ENCODE data around the gene EIF4G3. TPM values are rescaled to one million over a fixed set of nuclear protein-coding genes. Genes with fewer than 3 reads are reported as not detected.
"Not testable (repeated sequence)": the region's sequence is repeated elsewhere in the genome, so short reads cannot be mapped to it uniquely, and the experiment has no call there.

Gene EIF4G3
- total RNA-seq, 1 donor from 2014 or later = 66.0 TPM

DNA sequence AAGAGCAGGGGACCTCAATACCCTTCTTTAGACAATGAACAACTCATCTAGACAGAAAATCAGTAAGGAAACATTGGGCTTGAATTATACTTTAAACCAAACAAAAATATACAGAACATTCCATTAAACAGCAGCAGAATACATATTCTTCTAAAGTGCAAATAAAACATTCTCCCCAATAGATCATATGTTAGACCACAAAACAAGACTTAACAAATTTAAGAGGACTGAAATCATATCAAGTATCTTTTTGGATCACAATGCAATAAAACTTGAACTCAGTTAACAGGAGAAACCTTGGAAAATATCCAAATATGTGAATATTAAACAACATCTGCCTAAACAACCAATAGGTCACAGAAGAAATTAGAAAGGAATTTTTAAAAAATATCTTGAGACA lies 341.9 kb downstream of the EIF4G3 start:
- no peak for DNase-seq (ENCODE audit: low spot score)
- Mint-ChIP-seq H3K4me3 (ENCODE audit: low read depth) (no peak overlapping the region), H3K4me1 (ENCODE audit: low read depth) (no peaks in the 10 kb centered on the region), H3K27ac (no peak overlapping the region), H3K36me3 (ENCODE audit: low read depth) (peaks cover 29% of the 10 kb centered on the region), H3K27me3 (ENCODE audit: low read depth) (no peaks in the 10 kb centered on the region), H3K9me3 (no peaks in the 10 kb centered on the region)
- intact Hi-C loops (cut with micrococcal nuclease) = no loop called here

DNA sequence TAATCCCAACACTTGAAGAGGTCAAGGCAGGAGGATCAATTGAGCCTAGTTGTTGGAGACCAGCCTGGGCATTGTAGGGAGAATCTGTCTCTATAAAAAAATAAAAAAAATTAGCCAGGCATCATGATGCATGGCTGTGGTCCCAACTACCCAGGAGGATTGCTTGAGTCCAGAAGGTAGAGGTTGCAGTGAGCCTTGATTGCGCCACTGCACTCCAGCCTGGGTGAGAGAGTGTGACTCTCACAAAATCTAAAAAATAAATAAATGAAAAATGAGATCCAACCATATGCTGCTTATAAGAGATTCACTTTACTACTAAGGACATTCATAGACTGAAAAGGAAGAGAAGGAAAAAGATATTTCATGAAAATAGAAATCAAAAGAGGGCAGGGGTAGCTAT lies 342.5 kb downstream of the EIF4G3 start:
- Mint-ChIP-seq H3K27ac (no peak overlapping the region), H3K4me3 (ENCODE audit: low read depth) (no peak overlapping the region)
- intact Hi-C loops (cut with micrococcal nuclease) = no loop called here

DNA sequence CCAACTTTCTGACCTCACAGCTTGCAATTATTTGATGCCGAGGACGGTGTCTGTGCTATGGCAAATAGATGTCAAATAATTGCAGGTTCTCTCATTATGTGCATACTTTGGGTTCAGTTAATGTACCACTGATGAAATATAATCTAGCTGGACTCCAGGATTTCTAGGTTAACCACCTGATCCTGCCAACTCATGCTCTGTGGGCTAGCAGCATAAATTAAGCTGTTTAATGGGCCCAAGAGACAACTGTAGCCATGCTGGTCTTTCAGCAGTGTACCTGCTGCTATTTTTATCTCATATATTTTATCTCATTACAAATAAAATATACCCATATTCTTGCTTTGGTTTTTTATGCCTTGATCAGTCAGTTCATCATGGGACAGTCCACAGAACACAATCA lies 346.3 kb downstream of the EIF4G3 start:
- no peak for DNase-seq (ENCODE audit: low spot score)
- H3K27me3 Mint-ChIP-seq (ENCODE audit: low read depth) = no peaks in the 10 kb centered on the region
- H3K4me1 Mint-ChIP-seq (ENCODE audit: low read depth) = no peaks in the 10 kb centered on the region
- no peak overlapping the region for H3K4me3 Mint-ChIP-seq (ENCODE audit: low read depth)
- H3K27ac Mint-ChIP-seq = no peak overlapping the region
- peaks cover 38% of the 10 kb centered on the region for H3K36me3 Mint-ChIP-seq (ENCODE audit: low read depth)
- intact Hi-C loops (cut with micrococcal nuclease) = no loop called here
- H3K9me3 Mint-ChIP-seq = no peaks in the 10 kb centered on the region

More for the DNA sequence above, 342.5 kb downstream of the EIF4G3 start:
- peaks cover 26% of the 10 kb centered on the region for H3K36me3 Mint-ChIP-seq (ENCODE audit: low read depth)
- no peaks in the 10 kb centered on the region for H3K9me3 Mint-ChIP-seq
- no peaks in the 10 kb centered on the region for H3K27me3 Mint-ChIP-seq (ENCODE audit: low read depth)
- no peaks in the 10 kb centered on the region for H3K4me1 Mint-ChIP-seq (ENCODE audit: low read depth)
- DNase-seq (ENCODE audit: low spot score) = no peak

DNA sequence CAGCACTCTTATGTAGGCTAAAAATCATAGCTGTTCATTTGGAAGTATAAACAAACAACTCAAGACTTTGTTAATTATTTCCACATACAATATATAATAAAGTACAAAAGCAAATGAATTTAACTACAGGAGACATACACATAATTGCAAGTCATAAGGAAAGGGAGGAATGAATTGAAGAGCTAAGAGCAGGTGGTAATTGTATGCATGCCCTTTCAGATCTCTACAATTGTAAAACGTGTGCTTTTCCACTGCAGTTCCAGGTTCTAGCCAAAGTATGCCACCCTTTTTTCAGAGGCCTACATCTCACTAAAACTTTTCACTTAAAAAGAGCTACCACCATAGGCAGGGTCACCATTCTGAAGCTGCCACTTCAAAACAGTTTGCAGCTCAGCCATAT lies 346.8 kb downstream of the EIF4G3 start:
- no peak overlapping the region for H3K27ac Mint-ChIP-seq
- no peaks in the 10 kb centered on the region for H3K9me3 Mint-ChIP-seq
- no peak for DNase-seq (ENCODE audit: low spot score)
- intact Hi-C loops (cut with micrococcal nuclease) = no loop called here
- H3K4me3 Mint-ChIP-seq (ENCODE audit: low read depth) = no peak overlapping the region
- H3K36me3 Mint-ChIP-seq (ENCODE audit: low read depth) = peaks cover 34% of the 10 kb centered on the region
- H3K4me1 Mint-ChIP-seq (ENCODE audit: low read depth) = no peaks in the 10 kb centered on the region
- H3K27me3 Mint-ChIP-seq (ENCODE audit: low read depth) = no peaks in the 10 kb centered on the region

DNA sequence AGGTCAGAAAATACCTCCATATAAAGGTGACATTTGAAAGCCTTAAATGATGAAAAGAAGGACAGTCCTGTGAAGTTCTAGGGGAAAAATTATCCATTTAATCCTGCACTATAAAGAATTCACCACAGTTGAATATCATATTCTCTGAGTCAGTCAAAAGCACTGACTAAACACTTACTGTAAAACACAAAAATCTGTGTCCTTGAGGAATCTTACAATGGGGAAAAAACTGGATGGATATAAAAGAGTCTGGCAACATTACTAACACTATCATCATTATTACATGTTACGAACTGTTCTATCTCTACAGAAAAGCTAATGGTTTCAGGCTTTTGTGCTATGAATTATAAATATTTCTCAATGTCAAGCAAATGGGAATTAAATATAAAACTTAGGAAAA lies 347.2 kb downstream of the EIF4G3 start:
- Mint-ChIP-seq H3K4me1 (ENCODE audit: low read depth) (no peaks in the 10 kb centered on the region), H3K27me3 (ENCODE audit: low read depth) (no peaks in the 10 kb centered on the region), H3K27ac (no peak overlapping the region), H3K4me3 (ENCODE audit: low read depth) (no peak overlapping the region), H3K9me3 (no peaks in the 10 kb centered on the region), H3K36me3 (ENCODE audit: low read depth) (peaks cover 29% of the 10 kb centered on the region)
- intact Hi-C loops (cut with micrococcal nuclease) = no loop called here
- no peak for DNase-seq (ENCODE audit: low spot score)

DNA sequence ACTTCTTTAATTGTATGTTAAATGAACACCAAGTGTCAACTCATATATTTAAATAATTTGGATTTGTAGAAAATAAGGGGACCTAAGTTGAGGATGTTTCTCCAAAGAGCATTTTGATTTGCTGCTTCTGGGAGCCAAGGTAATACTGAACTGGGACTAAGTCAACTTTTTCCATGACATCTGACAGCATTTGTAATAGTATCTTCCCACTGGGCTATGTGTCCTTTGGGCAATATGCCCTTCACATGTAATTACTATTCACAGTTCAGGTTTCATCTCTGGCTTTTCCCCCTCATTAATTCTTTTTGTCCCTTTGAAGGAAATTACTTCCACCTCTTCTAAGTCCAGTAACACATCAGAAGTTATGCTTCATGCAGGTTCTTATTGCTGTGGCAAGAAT lies 352.9 kb downstream of the EIF4G3 start:
- Mint-ChIP-seq H3K4me3 (ENCODE audit: low read depth) (no peak overlapping the region), H3K27me3 (ENCODE audit: low read depth) (no peaks in the 10 kb centered on the region), H3K4me1 (ENCODE audit: low read depth) (no peaks in the 10 kb centered on the region), H3K36me3 (ENCODE audit: low read depth) (peaks cover 37% of the 10 kb centered on the region), H3K9me3 (no peaks in the 10 kb centered on the region), H3K27ac (no peak overlapping the region)
- intact Hi-C loops (cut with micrococcal nuclease) = no loop called here
- DNase-seq (ENCODE audit: low spot score) = no peak

DNA sequence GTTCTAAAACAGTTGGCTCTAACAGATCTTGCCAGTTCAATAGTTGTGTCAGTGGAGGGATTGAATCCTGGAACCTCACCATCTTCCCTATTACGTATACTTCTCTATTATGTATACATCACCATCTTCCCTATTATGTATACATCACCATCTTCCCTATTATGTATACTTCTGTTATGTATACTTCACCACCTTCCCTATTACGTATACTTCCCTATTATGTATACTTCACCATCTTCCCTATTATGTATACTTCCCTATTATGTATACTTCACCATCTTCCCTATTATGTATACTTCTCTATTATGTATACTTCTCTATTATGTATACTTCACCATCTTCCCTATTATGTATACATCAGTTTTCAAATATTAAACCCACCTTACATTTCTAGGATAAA lies 355.2 kb downstream of the EIF4G3 start:
- Mint-ChIP-seq H3K27ac (no peak overlapping the region), H3K27me3 (ENCODE audit: low read depth) (no peaks in the 10 kb centered on the region), H3K4me3 (ENCODE audit: low read depth) (no peak overlapping the region), H3K36me3 (ENCODE audit: low read depth) (peaks cover 22% of the 10 kb centered on the region), H3K9me3 (no peaks in the 10 kb centered on the region), H3K4me1 (ENCODE audit: low read depth) (no peaks in the 10 kb centered on the region)
- intact Hi-C loops (cut with micrococcal nuclease) = no loop called here
- no peak for DNase-seq (ENCODE audit: low spot score)

DNA sequence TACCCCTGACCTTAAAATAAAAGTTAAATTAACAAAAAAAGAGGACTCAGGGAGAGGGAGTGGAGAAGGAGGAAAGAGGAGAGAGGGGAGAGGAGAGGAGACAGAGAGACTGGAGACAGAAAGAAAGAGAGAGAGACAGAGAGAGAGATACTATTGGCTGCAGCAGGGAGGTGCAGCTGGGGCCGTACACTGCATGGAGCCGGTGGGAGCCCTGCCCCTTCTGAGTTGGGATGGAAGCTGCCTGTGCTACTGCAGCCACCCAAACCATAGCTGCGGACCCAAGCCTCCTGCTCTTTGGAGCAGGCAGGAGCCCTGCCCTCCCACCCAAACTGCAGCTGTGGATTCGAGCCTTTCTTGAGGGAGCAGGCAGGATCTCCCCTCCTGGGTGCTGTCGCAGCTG lies 356.9 kb downstream of the EIF4G3 start:
- Mint-ChIP-seq H3K27ac (no peak overlapping the region), H3K4me3 (ENCODE audit: low read depth) (no peak overlapping the region), H3K27me3 (ENCODE audit: low read depth) (no peaks in the 10 kb centered on the region)

DNA sequence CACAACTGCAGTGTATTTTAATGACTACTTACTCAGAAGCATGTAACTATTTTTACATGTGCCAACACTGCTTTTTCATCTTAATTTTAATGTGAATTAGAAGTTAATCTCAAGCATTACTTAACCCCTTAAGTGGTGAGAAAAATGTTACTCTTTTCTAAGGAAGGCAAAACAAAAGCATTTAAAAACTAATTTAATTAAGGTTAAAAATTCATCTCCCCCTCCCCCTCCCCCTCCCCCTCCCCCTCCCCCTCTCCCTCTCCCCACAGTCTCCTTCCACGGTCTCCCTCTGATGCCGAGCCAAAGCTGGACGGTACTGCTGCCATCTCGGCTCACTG lies 362.2 kb downstream of the EIF4G3 start:
- Mint-ChIP-seq H3K4me3 (ENCODE audit: low read depth) (no peak overlapping the region), H3K36me3 (ENCODE audit: low read depth) (peaks cover 11% of the 10 kb centered on the region), H3K27ac (no peak overlapping the region), H3K27me3 (ENCODE audit: low read depth) (no peaks in the 10 kb centered on the region), H3K4me1 (ENCODE audit: low read depth) (no peaks in the 10 kb centered on the region), H3K9me3 (no peaks in the 10 kb centered on the region)
- intact Hi-C loops (cut with micrococcal nuclease) = no loop called here
- no peak for DNase-seq (ENCODE audit: low spot score)

More for the DNA sequence above, 356.9 kb downstream of the EIF4G3 start:
- H3K36me3 Mint-ChIP-seq (ENCODE audit: low read depth) = peaks cover 19% of the 10 kb centered on the region
- intact Hi-C loops (cut with micrococcal nuclease) = no loop called here
- no peaks in the 10 kb centered on the region for H3K4me1 Mint-ChIP-seq (ENCODE audit: low read depth)
- DNase-seq (ENCODE audit: low spot score) = no peak
- H3K9me3 Mint-ChIP-seq = no peaks in the 10 kb centered on the region

DNA sequence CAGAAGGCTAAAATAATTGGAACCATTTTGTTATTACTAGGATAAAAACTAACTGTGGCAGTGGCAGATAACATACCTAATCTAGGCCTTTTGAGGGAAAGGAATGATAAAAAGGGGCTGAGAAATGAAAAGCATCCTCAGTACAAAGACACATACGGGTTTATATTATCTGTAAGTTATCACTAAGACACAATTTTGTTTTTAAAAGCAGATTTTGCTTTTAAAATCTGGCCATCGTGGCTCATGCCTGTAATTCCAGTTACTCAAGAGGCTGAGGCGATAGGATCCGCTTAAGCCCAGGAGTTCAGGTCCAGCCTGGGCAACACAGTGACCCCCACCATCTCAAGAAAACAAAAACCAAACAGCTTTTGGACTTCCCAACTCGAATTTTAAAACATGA lies 364.8 kb downstream of the EIF4G3 start:
- no peak overlapping the region for H3K27ac Mint-ChIP-seq
- intact Hi-C loops (cut with micrococcal nuclease) = no loop called here
- H3K36me3 Mint-ChIP-seq (ENCODE audit: low read depth) = peaks cover 16% of the 10 kb centered on the region
- H3K9me3 Mint-ChIP-seq = no peaks in the 10 kb centered on the region
- no peak overlapping the region for H3K4me3 Mint-ChIP-seq (ENCODE audit: low read depth)
- H3K4me1 Mint-ChIP-seq (ENCODE audit: low read depth) = no peaks in the 10 kb centered on the region
- no peaks in the 10 kb centered on the region for H3K27me3 Mint-ChIP-seq (ENCODE audit: low read depth)
- DNase-seq (ENCODE audit: low spot score) = no peak

DNA sequence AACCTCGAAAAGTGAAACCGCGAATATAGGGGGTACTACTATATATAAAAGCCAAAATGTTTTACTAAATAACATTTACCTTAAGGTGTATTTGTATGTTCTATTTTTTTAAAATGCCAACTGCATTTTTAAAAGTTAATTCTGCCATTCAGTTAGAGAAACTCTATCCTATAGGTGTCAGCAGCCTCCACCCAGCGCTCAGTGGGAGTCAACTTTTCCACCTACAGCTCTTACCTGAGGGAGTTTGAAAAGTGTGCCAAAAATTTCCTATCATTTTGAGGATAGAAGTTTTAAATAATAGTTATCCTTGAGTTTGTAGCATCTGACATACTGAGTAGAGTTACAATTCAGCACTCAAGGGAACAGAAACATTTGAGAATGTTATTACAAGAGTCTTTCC lies 383.5 kb downstream of the EIF4G3 start:
- intact Hi-C loops (cut with micrococcal nuclease) = no loop called here
- Mint-ChIP-seq H3K9me3 (no peaks in the 10 kb centered on the region), H3K36me3 (ENCODE audit: low read depth) (no peaks in the 10 kb centered on the region), H3K27me3 (ENCODE audit: low read depth) (no peaks in the 10 kb centered on the region), H3K4me3 (ENCODE audit: low read depth) (no peak overlapping the region), H3K4me1 (ENCODE audit: low read depth) (peaks cover 4% of the 10 kb centered on the region), H3K27ac (no peak overlapping the region)
- no peak for DNase-seq (ENCODE audit: low spot score)

DNA sequence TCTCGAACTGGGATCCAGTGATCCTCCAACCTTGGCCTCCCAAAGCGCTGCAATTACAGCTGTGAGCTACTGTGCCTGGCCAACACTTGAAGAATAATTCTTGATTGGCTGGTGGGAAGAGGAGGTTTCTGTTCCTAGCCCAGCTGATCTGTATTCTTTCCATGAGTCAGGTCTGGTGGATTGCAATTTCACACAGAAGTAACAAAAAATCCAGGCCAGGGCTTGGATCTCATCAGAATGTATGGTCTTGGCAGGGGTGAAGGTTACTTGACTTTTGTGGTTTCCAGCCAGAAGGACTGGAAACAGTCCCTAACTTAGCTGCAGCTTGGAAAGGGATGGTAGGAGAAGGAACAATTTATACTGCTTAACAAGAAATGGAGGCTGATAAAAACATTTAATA lies 384.5 kb downstream of the EIF4G3 start:
- DNase-seq (ENCODE audit: low spot score) = no peak
- intact Hi-C loops (cut with micrococcal nuclease) = no loop called here
- Mint-ChIP-seq H3K4me1 (ENCODE audit: low read depth) (peaks cover 11% of the 10 kb centered on the region), H3K9me3 (no peaks in the 10 kb centered on the region), H3K4me3 (ENCODE audit: low read depth) (no peak overlapping the region), H3K36me3 (ENCODE audit: low read depth) (no peaks in the 10 kb centered on the region), H3K27ac (no peak overlapping the region), H3K27me3 (ENCODE audit: low read depth) (no peaks in the 10 kb centered on the region)

DNA sequence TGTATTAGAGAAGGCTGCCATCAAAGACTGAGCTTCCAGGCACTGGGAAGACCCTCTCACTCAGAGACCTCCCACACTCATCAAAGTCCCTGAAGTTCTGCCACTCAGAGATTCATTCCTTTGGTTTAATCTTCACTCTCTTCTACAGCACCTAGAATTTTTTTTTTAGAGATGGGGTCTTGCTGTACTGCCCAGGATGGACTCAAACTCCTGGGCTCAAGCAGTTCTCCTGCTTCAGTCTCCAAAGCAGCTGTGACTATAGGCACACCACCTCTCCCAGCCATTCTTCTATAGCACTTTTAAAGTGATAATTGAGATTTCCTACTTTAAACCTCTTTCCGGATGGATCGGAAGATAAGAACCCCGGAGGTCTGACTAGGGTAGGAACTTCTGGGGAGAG lies 385.9 kb downstream of the EIF4G3 start:
- H3K27me3 Mint-ChIP-seq (ENCODE audit: low read depth) = no peaks in the 10 kb centered on the region
- H3K4me3 Mint-ChIP-seq (ENCODE audit: low read depth) = no peak overlapping the region
- intact Hi-C loops (cut with micrococcal nuclease) = no loop called here
- H3K9me3 Mint-ChIP-seq = no peaks in the 10 kb centered on the region
- no peak for DNase-seq (ENCODE audit: low spot score)
- no peak overlapping the region for H3K27ac Mint-ChIP-seq
- peaks cover 4% of the 10 kb centered on the region for H3K36me3 Mint-ChIP-seq (ENCODE audit: low read depth)
- peaks cover 11% of the 10 kb centered on the region for H3K4me1 Mint-ChIP-seq (ENCODE audit: low read depth)

DNA sequence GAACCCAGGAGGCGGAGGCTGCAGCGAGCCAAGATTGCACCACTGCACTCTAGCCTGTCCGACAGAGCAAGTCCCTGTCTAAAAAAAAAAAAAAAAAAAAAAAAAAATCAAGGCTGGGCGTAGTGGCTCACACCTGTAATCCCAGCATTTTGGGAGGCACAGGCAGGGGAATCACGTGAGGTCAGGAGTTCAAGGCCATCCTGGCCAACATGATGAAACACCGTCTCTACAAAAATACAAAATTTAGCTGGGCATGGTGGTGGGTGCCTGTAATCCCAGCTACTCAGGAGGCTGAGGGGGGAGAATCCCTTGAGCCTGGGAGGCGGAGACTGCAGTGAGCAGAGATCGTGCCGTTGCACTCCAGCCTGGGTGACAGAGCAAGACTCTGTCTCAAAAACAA lies 387.1 kb downstream of the EIF4G3 start:
- H3K4me3 Mint-ChIP-seq (ENCODE audit: low read depth); H3K27me3 Mint-ChIP-seq (ENCODE audit: low read depth); H3K27ac Mint-ChIP-seq; DNase-seq (ENCODE audit: low spot score); H3K9me3 Mint-ChIP-seq: not testable (repeated sequence)
- Mint-ChIP-seq H3K36me3 (ENCODE audit: low read depth) (peaks cover 11% of the 10 kb centered on the region), H3K4me1 (ENCODE audit: low read depth) (peaks cover 19% of the 10 kb centered on the region)
- intact Hi-C loops (cut with micrococcal nuclease) = loop anchor here (5.0 kb wide), 2 partner anchors 143 to 408 kb away; no protein-coding TSS in a partner anchor

Data from activated T-helper 2 cell treated with anti-CD3 and anti-CD28 coated beads, Interferon-gamma antibody, Interleukin-2, Interleukin-4, amounts not matched to agents 10 μg/mL and 5 μg/mL and 100 μg/mL, durations not matched to agents 14 hours and 24 hours and 36 hours (primary cell).